Mesenchymal stem cell (in vitro differentiated cells and primary cell): ENCODE data around the gene ALKAL2.

Experiments
- DNase-seq: peaks from one replicate; pipeline ENCODE4 v3.0.0-alpha.2; 2013
- H2AFZ ChIP-seq: one replicate; pipeline ENCODE4 v1.6.1; 2013; ENCODE audit warnings: low read depth, mild to moderate bottlenecking, control low read depth, inconsistent platforms, low read length, moderate library complexity
- H2AK5ac ChIP-seq: 2 replicates; pipeline ENCODE4 v1.6.1; 2013; ENCODE audit warnings: low read length, moderate library complexity, mild to moderate bottlenecking, inconsistent platforms; ENCODE audit not compliant: severe bottlenecking
- H2BK120ac ChIP-seq: one replicate; pipeline ENCODE4 v1.6.1; 2013; ENCODE audit warnings: low read depth, mild to moderate bottlenecking, inconsistent platforms, low read length, moderate library complexity
- H2BK12ac ChIP-seq, 2 experiments: one replicate each; pipeline ENCODE4 v1.6.1; 2013; ENCODE audit warnings: inconsistent platforms in 2 of 2, low read length in 2 of 2, mild to moderate bottlenecking in 2 of 2, moderate library complexity in 2 of 2, control low read depth in 1 of 2
- H2BK15ac ChIP-seq: one replicate; pipeline ENCODE4 v1.6.1; 2013; ENCODE audit warnings: mild to moderate bottlenecking, low read depth, inconsistent platforms; ENCODE audit not compliant: poor library complexity, severe bottlenecking
- H2BK5ac ChIP-seq: 2 replicates; pipeline ENCODE4 v1.6.1; 2013; ENCODE audit warnings: low read depth, mild to moderate bottlenecking, low read length, control low read depth, inconsistent platforms; ENCODE audit not compliant: poor library complexity, severe bottlenecking
- H3K14ac ChIP-seq, 2 experiments: one replicate each; pipeline ENCODE4 v1.6.1; 2013; ENCODE audit warnings: inconsistent platforms in 2 of 2, low read length in 2 of 2, control low read depth in 1 of 2, mild to moderate bottlenecking in 1 of 2, moderate library complexity in 1 of 2
- H3K18ac ChIP-seq, 2 experiments: one replicate each; pipeline ENCODE4 v1.6.1; 2013; ENCODE audit warnings: inconsistent platforms in 2 of 2, low read length in 2 of 2, control low read depth in 1 of 2, low read depth in 1 of 2, mild to moderate bottlenecking in 1 of 2
- H3K23ac ChIP-seq, 2 experiments: one replicate each; pipeline ENCODE4 v1.6.1; 2013; ENCODE audit warnings: inconsistent platforms in 2 of 2, low read length in 2 of 2, mild to moderate bottlenecking in 2 of 2, moderate library complexity in 2 of 2, control low read depth in 1 of 2
- H3K27ac ChIP-seq: 2 replicates; pipeline ENCODE4 v1.5.1; 2013; ENCODE audit warnings: mild to moderate bottlenecking, moderate library complexity, low read length, control low read depth, inconsistent platforms; ENCODE audit not compliant: poor library complexity, severe bottlenecking
- H3K27me3 ChIP-seq, 2 experiments: 2 replicates each; pipeline versions ENCODE4 v1.6.1 to v1.7.0; 2013; ENCODE audit warnings: low read length in 2 of 2, mild to moderate bottlenecking in 2 of 2, moderate library complexity in 2 of 2, control low read depth in 1 of 2, inconsistent platforms in 1 of 2; ENCODE audit not compliant: control insufficient read depth in 1 of 2, insufficient read depth in 1 of 2
- H3K36me3 ChIP-seq, 2 experiments: 2 replicates each; pipeline versions ENCODE4 v1.6.1 to v1.7.0; 2013; ENCODE audit warnings: low read length in 2 of 2, control low read depth in 1 of 2, inconsistent platforms in 1 of 2, low read depth in 1 of 2, mild to moderate bottlenecking in 1 of 2; ENCODE audit not compliant: insufficient read depth in 2 of 2, control insufficient read depth in 1 of 2
- H3K4ac ChIP-seq, 2 experiments: one replicate each; pipeline ENCODE4 v1.6.1; 2013; ENCODE audit warnings: inconsistent platforms in 2 of 2, low read length in 2 of 2, mild to moderate bottlenecking in 2 of 2, moderate library complexity in 2 of 2, control low read depth in 1 of 2, low read depth in 1 of 2
- H3K4me1 ChIP-seq: 2 replicates; pipeline ENCODE4 v1.6.1; 2013; ENCODE audit warnings: low read depth, low read length, control low read depth; ENCODE audit not compliant: control insufficient read depth, insufficient read depth
- H3K4me2 ChIP-seq: 2 replicates; pipeline ENCODE4 v1.6.1; 2013; ENCODE audit warnings: low read length, mild to moderate bottlenecking, inconsistent platforms; ENCODE audit not compliant: poor library complexity, severe bottlenecking
- H3K4me3 ChIP-seq, 2 experiments: 2 replicates each; pipeline versions ENCODE4 v1.5.1 to v1.7.0; 2013; ENCODE audit warnings: low read length in 2 of 2, mild to moderate bottlenecking in 2 of 2, control low read depth in 1 of 2, low read depth in 1 of 2; ENCODE audit not compliant: insufficient read depth in 1 of 2
- H3K79me1 ChIP-seq: replicated peaks from 2 replicates; pipeline ENCODE4 v1.6.1; 2013; ENCODE audit warnings: mild to moderate bottlenecking, control low read depth, low read length, inconsistent platforms; ENCODE audit not compliant: poor library complexity, severe bottlenecking
- H3K9ac ChIP-seq: 2 replicates; pipeline ENCODE4 v1.7.0; 2013; ENCODE audit warnings: mild to moderate bottlenecking, low read length, moderate library complexity
- H3K9me3 ChIP-seq: 2 replicates; pipeline ENCODE4 v1.7.0; 2013; ENCODE audit warnings: mild to moderate bottlenecking, low read length; ENCODE audit not compliant: control insufficient read depth
- H4K8ac ChIP-seq: one replicate; pipeline ENCODE4 v1.6.1; 2013; ENCODE audit warnings: inconsistent platforms, mild to moderate bottlenecking, low read length, moderate library complexity
- H4K91ac ChIP-seq: one replicate; pipeline ENCODE4 v1.6.1; 2013; ENCODE audit warnings: mild to moderate bottlenecking, low read length, inconsistent platforms
- WGBS: methylation state at CpG from one replicate; pipeline ENCODE4 v1.1.7; 2013; ENCODE audit warnings: mixed read lengths; 5-methylcytosine and 5-hydroxymethylcytosine counted together

The ALKAL2 gene

GRCh38 chr2:286774-287392, 1.0 kb downstream of the ALKAL2 start:
- Histone ChIP-seq H3K18ac (no peak overlapping the region), H3K9me3 (no peaks in the 10 kb centered on the region), H3K4me3 (peak overlapping the region in 1 of 2 experiments; percentile 47), H2BK120ac (no peak overlapping the region), H3K79me1 (peaks cover 3% of the 10 kb centered on the region), H3K9ac (no peak overlapping the region), H2AK5ac (no peak overlapping the region), H2BK5ac (no peak overlapping the region), H4K91ac (no peak overlapping the region), H3K4ac (no peak overlapping the region), H3K23ac (peak overlapping the region in 1 of 2 experiments; percentile 19), H2AFZ (no peak overlapping the region), H3K14ac (no peak overlapping the region), H2BK15ac (no peak overlapping the region), H3K36me3 (peaks cover 6 to 11% of the 10 kb centered on the region in 2 experiments), H4K8ac (no peak overlapping the region), H3K4me1 (peaks cover 33% of the 10 kb centered on the region), H3K4me2 (peak overlapping the region; percentile 76), H3K27me3 (peaks cover 16 to 22% of the 10 kb centered on the region in 2 experiments), H3K27ac (no peak overlapping the region), H2BK12ac (no peak overlapping the region)
- DNase-seq = peak; percentile 49
- 11% methylated on average over 11 of the region's 20 CpGs for WGBS

DNA sequence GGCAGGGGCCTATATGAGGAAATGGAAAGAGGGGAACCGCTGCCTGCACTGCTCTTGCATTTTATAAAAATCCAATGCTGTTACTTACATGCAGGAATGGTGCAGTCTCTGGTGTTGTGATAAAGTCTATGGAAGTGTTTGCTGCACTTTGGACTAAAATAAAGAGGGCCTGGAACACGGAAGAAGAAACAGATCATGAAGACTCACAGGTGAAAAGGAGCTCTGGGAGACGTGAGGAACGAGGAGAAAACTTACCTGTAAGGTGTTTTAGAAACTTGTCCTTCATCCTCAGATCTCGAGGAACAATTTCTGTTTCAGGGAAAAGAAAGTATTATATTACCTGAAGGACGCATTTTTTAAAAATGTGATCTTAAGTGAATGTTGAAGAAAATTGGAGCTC, 1.9 kb downstream of the ALKAL2 start:
- no peak overlapping the region for H4K8ac ChIP-seq
- no peak overlapping the region for H2BK5ac ChIP-seq
- H3K27ac ChIP-seq = no peak overlapping the region
- H3K4me3 ChIP-seq = no peak overlapping the region
- H3K4ac ChIP-seq = no peak overlapping the region
- no peak for DNase-seq
- H3K14ac ChIP-seq = no peak overlapping the region
- H3K9ac ChIP-seq = no peak overlapping the region
- no peak overlapping the region for H3K18ac ChIP-seq
- H2BK120ac ChIP-seq = no peak overlapping the region
- no peak overlapping the region for H3K4me2 ChIP-seq
- H2BK12ac ChIP-seq = no peak overlapping the region
- H2AFZ ChIP-seq = no peak overlapping the region
- H3K79me1 ChIP-seq = peaks cover 8% of the 10 kb centered on the region
- peaks cover 14 to 19% of the 10 kb centered on the region in 2 experiments for H3K36me3 ChIP-seq
- peaks cover 16 to 17% of the 10 kb centered on the region in 2 experiments for H3K27me3 ChIP-seq
- whole genome bisulfite sequencing = 90% methylated on average over 6 of the region's 6 CpGs
- H2AK5ac ChIP-seq = no peak overlapping the region
- H3K9me3 ChIP-seq = no peaks in the 10 kb centered on the region
- no peak overlapping the region for H4K91ac ChIP-seq
- H3K23ac ChIP-seq = no peak overlapping the region
- no peak overlapping the region for H2BK15ac ChIP-seq
- peaks cover 33% of the 10 kb centered on the region for H3K4me1 ChIP-seq

DNA sequence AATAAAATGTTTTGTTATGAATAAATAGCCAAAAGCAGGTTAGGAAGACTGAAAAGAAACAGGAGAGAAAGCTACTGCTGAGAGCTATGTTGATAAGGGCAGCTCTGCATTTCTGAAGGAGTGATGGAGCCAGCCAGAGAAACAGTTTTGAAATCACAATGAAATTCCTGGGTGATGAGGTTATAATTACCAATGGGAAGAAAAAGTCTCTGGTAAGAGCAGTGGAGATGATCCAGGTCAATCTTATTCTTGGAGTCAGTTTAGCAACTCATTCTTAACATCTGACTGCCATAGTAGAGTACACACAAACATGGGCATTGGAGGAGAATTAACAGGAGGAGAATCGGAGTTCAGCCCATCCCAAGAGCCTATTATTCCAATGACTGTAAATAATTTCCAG, 2.4 kb downstream of the ALKAL2 start:
- no peak overlapping the region for H3K4ac ChIP-seq
- H3K4me1 ChIP-seq = peaks cover 33% of the 10 kb centered on the region
- no peak overlapping the region for H3K18ac ChIP-seq
- no peak overlapping the region for H2BK12ac ChIP-seq
- peaks cover 18 to 24% of the 10 kb centered on the region in 2 experiments for H3K36me3 ChIP-seq
- no peak overlapping the region for H2BK120ac ChIP-seq
- peaks cover 12 to 13% of the 10 kb centered on the region in 2 experiments for H3K27me3 ChIP-seq
- no peak overlapping the region for H2BK15ac ChIP-seq
- H3K4me2 ChIP-seq = no peak overlapping the region
- no peak overlapping the region for H4K91ac ChIP-seq
- 88% methylated on average over 1 of the region's 1 CpG for WGBS
- H2AK5ac ChIP-seq = no peak overlapping the region
- no peak overlapping the region for H2AFZ ChIP-seq
- no peak overlapping the region for H3K27ac ChIP-seq
- H3K4me3 ChIP-seq = no peak overlapping the region
- no peaks in the 10 kb centered on the region for H3K9me3 ChIP-seq
- H3K23ac ChIP-seq = no peak overlapping the region
- H3K14ac ChIP-seq = no peak overlapping the region
- no peak overlapping the region for H2BK5ac ChIP-seq
- peak overlapping the region; percentile 51 for H3K9ac ChIP-seq
- peaks cover 11% of the 10 kb centered on the region for H3K79me1 ChIP-seq
- no peak overlapping the region for H4K8ac ChIP-seq
- DNase-seq = peak; percentile 57

DNA sequence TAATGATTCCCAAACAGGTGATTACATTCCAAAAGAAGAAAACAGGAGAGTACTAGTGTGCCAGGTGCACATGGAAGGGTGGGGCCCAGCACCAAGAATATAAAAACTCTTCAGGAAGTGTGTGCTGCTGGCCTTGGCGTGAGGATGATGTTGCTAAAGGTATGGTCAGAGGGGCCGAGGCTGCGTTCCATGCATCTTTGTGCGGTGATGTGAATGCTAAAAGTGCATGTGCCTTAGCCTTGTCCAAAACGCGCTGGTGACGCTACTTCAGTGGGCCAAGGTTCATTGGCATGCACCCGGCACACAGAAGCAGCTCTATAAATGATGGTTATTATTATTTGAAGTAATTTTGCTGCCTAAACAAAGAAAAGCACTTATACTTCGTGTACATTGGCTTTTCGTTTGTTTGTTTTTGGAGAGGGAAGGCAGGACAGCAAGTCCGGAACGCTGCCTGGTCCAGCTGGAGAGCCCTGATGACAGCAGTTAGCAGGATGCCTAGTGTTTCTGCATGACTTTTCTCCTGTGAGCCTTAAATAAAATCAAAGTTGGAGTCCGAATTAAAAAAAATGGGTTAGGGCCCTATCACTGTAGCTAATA, 2.9 kb downstream of the ALKAL2 start:
- peak overlapping the region in 1 of 2 experiments; percentile 5 for H3K4me3 ChIP-seq
- H3K9me3 ChIP-seq = no peaks in the 10 kb centered on the region
- H3K23ac ChIP-seq = no peak overlapping the region
- peak overlapping the region in 1 of 2 experiments; percentile 53 for H3K14ac ChIP-seq
- 78% methylated on average over 13 of the region's 13 CpGs for WGBS
- H2AK5ac ChIP-seq = no peak overlapping the region
- no peak overlapping the region for H2BK12ac ChIP-seq
- H2BK5ac ChIP-seq = no peak overlapping the region
- H3K4ac ChIP-seq = no peak overlapping the region
- H2AFZ ChIP-seq = no peak overlapping the region
- peaks cover 18 to 30% of the 10 kb centered on the region in 2 experiments for H3K36me3 ChIP-seq
- no peak overlapping the region for H2BK120ac ChIP-seq
- no peak overlapping the region for H3K4me2 ChIP-seq
- H3K18ac ChIP-seq = no peak overlapping the region
- peaks cover 12 to 13% of the 10 kb centered on the region in 2 experiments for H3K27me3 ChIP-seq
- H4K8ac ChIP-seq = no peak overlapping the region
- peak overlapping the region; percentile 17 for H3K27ac ChIP-seq
- peaks cover 13% of the 10 kb centered on the region for H3K79me1 ChIP-seq
- H2BK15ac ChIP-seq = no peak overlapping the region
- H3K9ac ChIP-seq = peak overlapping the region; percentile 51
- peaks cover 33% of the 10 kb centered on the region for H3K4me1 ChIP-seq
- no peak overlapping the region for H4K91ac ChIP-seq
- no peak for DNase-seq
